HL-60 (cell line): ENCODE measurements around the gene PTPN13.

Source experiments
- DNase-seq, 2 experiments: peaks; one replicate each; pipeline ENCODE4 v3.0.0-alpha.2; 2010 to 2020; ENCODE audit warnings: low read depth in 1 of 2, low spot score in 1 of 2
- H3K27ac ChIP-seq: fragments of 250-450 bp; sonication (Bioruptor Pico); replicated peaks from 2 replicates; pipeline ENCODE4 v1.5.1; 2020; ENCODE audit warnings: mild to moderate bottlenecking, moderate library complexity
- H3K27me3 ChIP-seq: fragments of 250-450 bp; sonication (Bioruptor Pico); 2 replicates; pipeline ENCODE4 v1.5.1; 2021; ENCODE audit warnings: mild to moderate bottlenecking, moderate library complexity; ENCODE audit not compliant: insufficient read depth, poor library complexity, severe bottlenecking
- H3K4me3 ChIP-seq: replicated peaks from 2 replicates; pipeline ENCODE4 v1.5.1; 2011; ENCODE audit warnings: mild to moderate bottlenecking, control low read depth, low read length; ENCODE audit not compliant: insufficient read depth
- CTCF ChIP-seq: IDR thresholded peaks from one replicate; pipeline ENCODE4 v1.5.1; 2011; ENCODE audit warnings: low read length, control low read depth, inconsistent platforms; ENCODE audit not compliant: insufficient read depth
- GABPA ChIP-seq: IDR thresholded peaks from 2 replicates; pipeline ENCODE4 v1.6.1; 2012; ENCODE audit warnings: low read depth
- POLR2AphosphoS5 ChIP-seq: IDR thresholded peaks from 2 replicates; pipeline ENCODE4 v1.6.1; 2012; ENCODE audit warnings: low read depth
- REST ChIP-seq: IDR thresholded peaks from 2 replicates; pipeline ENCODE4 v1.6.1; 2012; ENCODE audit warnings: low read depth; ENCODE audit not compliant: insufficient replicate concordance
- SPI1 ChIP-seq: IDR thresholded peaks from 2 replicates; pipeline ENCODE4 v1.6.1; 2012; ENCODE audit warnings: low read depth, mild to moderate bottlenecking, borderline replicate concordance

PTPN13 gene

GRCh38 chr4:86769794-86770193, 175.7 kb downstream of the PTPN13 start:
- no peak for DNase-seq
- Histone ChIP-seq H3K27ac (no peak overlapping the region), H3K27me3 (no peaks in the 10 kb centered on the region), H3K4me3 (no peak overlapping the region)
- TF ChIP-seq SPI1 = no peak
- no peak for TF ChIP-seq POLR2AphosphoS5
- no peak for TF ChIP-seq GABPA
- TF ChIP-seq REST = no peak
- no peak for TF ChIP-seq CTCF

GRCh38 chr4:86771141-86771540, 177.0 kb downstream of the PTPN13 start:
- no peaks in the 10 kb centered on the region for H3K27me3 ChIP-seq
- no peak overlapping the region for H3K4me3 ChIP-seq
- H3K27ac ChIP-seq = no peak overlapping the region
- no peak for DNase-seq
- TF ChIP-seq SPI1 (no peak), CTCF (no peak), GABPA (no peak), REST (no peak), POLR2AphosphoS5 (no peak)

- Histone ChIP-seq H3K4me3 (no peak overlapping the region), H3K27ac (no peak overlapping the region), H3K27me3 (no peaks in the 10 kb centered on the region)
- TF ChIP-seq GABPA (no peak), POLR2AphosphoS5 (no peak), SPI1 (no peak), REST (no peak), CTCF (no peak)
- no peak for DNase-seq
Observed at GRCh38 chr4:86775061-86775460, 180.9 kb downstream of the PTPN13 start.
